GM12873 (cell line): ENCODE measurements around the gene YPEL3.

Experiments
- CTCF ChIP-seq: IDR thresholded peaks from 2 replicates; pipeline ENCODE4 v1.5.1; 2012; ENCODE audit warnings: low read depth, mild to moderate bottlenecking, moderate library complexity, low read length, control low read depth; ENCODE audit not compliant: insufficient read depth; ENCODE audit errors: missing control alignments

YPEL3 gene

GRCh38 chr16:30108059-30108850 is 12.2 kb upstream of the YPEL3 start:
- no peak for TF ChIP-seq CTCF

GRCh38 chr16:30104492-30104891 is 8.5 kb upstream of the YPEL3 start:
- no peak for TF ChIP-seq CTCF

GRCh38 chr16:30104090-30104489 is 8.1 kb upstream of the YPEL3 start:
- no peak for TF ChIP-seq CTCF

GRCh38 chr16:30096862-30097563 is 1.0 kb upstream of the YPEL3 start:
- no peak for TF ChIP-seq CTCF

- TF ChIP-seq CTCF = no peak
These were observed 591 bp downstream of the YPEL3 start for GRCh38 chr16:30095166-30096078.

- TF ChIP-seq CTCF = no peak
These were observed 1.4 kb downstream of the YPEL3 start for GRCh38 chr16:30094541-30095165.
